ENCODE data around the gene ZNF497.
"Not testable (repeated sequence)": the region's sequence is repeated elsewhere in the genome, so short reads cannot be mapped to it uniquely, and the experiment has no call there.

GRCh38 chr19:58310685-58311084 lies 51.9 kb downstream of the ZNF497 start:
- not testable (repeated sequence) for TF ChIP-seq FOXP1 (CRISPR knock-in tag; IDR thresholded peaks at IDR 0.05; ENCODE audit: borderline replicate concordance); ATF3 (CRISPR knock-in tag; conservative IDR thresholded peaks at IDR 0.05); ZMAT4 (CRISPR knock-in tag; IDR thresholded peaks at IDR 0.05)
- peak; percentile 52; the same call in 1 of the 2 replicates for TF ChIP-seq CTCF (IDR thresholded peaks at IDR 0.05)
